ENCODE data around the gene KAZN. TPM values are rescaled to one million over a fixed set of nuclear protein-coding genes. Genes with fewer than 3 reads are reported as not detected.

The KAZN gene
- polyA plus RNA-seq, 1 donor (not counting 4 experiments of a cell fraction or from before 2014, with no cell fraction given), result 5.9 TPM

DNA sequence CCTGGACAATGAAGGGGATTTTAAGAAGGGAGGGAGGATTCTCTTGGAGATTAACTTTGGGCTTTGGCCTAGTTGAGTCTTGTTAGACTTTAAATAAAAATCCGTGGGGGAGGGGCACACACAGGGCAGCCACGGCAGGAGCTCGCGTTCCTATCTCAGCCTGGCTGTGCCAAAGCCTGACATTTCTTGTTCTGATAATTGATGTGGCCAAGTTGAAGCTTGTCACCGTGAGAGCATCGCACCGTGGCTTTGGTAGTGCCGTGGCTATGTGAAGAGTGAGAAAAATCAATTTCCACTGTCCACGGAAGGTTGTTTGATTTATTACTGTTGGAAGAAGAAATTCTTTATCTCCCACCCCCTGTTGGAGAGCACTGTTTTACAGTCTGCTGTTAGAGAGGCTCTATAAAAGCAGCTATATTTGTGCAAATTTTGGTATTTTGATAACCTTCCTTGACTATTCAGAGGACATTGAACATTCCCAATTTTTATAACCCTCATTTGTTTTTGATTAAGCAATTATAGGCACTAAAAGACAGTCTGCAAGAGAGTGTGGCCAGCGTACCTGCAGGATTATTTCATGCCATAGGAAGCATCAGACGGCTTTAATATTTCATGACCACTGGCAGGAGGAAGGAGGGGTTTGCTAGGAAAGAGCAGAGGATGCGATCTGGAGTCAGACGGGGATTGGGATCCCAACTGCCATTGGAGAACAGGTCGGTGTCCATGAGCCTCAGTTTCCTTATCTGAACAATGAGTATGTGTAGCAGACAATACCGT, 160.7 kb downstream of the KAZN start:
- Histone ChIP-seq H3K27ac (ENCODE audit: control insufficient read depth, insufficient read depth, low read length) (no peak overlapping the region), H3K9ac (ENCODE audit: control insufficient read depth, extremely low read depth, insufficient read depth, low read length) (no peak overlapping the region), H3K9me3 (ENCODE audit: control insufficient read depth, low read depth, low read length) (no peaks in the 10 kb centered on the region), H3K9me1 (ENCODE audit: control insufficient read depth, extremely low read depth, insufficient read depth, low read length) (no peaks in the 10 kb centered on the region), H3K36me3 (ENCODE audit: control insufficient read depth in 2 of 2, extremely low read depth in 1 of 2, insufficient read depth in 2 of 2, low read length in 2 of 2) (no peaks in the 10 kb centered on the region), H3K79me2 (ENCODE audit: control insufficient read depth, insufficient read depth, low read length) (no peaks in the 10 kb centered on the region), H3K4me1 (ENCODE audit: control insufficient read depth, extremely low read depth, insufficient read depth, low read length) (peaks cover 45% of the 10 kb centered on the region), H3K4me2 (ENCODE audit: control insufficient read depth, extremely low read depth, insufficient read depth, low read depth, low read length) (peak overlapping the region; percentile 50), H4K20me1 (ENCODE audit: control insufficient read depth, extremely low read depth, insufficient read depth, low read length) (no peaks in the 10 kb centered on the region), H2AFZ (ENCODE audit: control insufficient read depth, low read length) (peak overlapping the region; percentile 5), H3K4me3 (ENCODE audit: control insufficient read depth in 2 of 3, extremely low read depth in 1 of 3, insufficient read depth in 2 of 3, low read depth in 1 of 3, low read length in 3 of 3) (no peak overlapping the region), H3K27me3 (ENCODE audit: control insufficient read depth, extremely low read depth, insufficient read depth, low read length) (no peaks in the 10 kb centered on the region)
- DNase-seq (ENCODE audit: low read depth, low spot score) (no peak), FAIRE-seq (peak; percentile 64)
- dilution Hi-C loops (cut with MboI; ENCODE audit: extremely low pct_ligation_motif_present, low sequenced_read_pairs), result no loop called here
- TF ChIP-seq, protein P1, sequence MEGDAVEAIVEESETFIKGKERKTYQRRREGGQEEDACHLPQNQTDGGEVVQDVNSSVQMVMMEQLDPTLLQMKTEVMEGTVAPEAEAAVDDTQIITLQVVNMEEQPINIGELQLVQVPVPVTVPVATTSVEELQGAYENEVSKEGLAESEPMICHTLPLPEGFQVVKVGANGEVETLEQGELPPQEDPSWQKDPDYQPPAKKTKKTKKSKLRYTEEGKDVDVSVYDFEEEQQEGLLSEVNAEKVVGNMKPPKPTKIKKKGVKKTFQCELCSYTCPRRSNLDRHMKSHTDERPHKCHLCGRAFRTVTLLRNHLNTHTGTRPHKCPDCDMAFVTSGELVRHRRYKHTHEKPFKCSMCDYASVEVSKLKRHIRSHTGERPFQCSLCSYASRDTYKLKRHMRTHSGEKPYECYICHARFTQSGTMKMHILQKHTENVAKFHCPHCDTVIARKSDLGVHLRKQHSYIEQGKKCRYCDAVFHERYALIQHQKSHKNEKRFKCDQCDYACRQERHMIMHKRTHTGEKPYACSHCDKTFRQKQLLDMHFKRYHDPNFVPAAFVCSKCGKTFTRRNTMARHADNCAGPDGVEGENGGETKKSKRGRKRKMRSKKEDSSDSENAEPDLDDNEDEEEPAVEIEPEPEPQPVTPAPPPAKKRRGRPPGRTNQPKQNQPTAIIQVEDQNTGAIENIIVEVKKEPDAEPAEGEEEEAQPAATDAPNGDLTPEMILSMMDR (optimal IDR thresholded peaks at IDR 0.05 in 1 of 3, IDR thresholded peaks at IDR 0.05 in 1 of 3, conservative IDR thresholded peaks at IDR 0.05 in 1 of 3; ENCODE audit: extremely low read depth in 1 of 3, insufficient read depth in 2 of 3, low read length in 3 of 3), result no peak
- no peak for TF ChIP-seq EZH2 (IDR thresholded peaks at IDR 0.05; ENCODE audit: low read length)

DNA sequence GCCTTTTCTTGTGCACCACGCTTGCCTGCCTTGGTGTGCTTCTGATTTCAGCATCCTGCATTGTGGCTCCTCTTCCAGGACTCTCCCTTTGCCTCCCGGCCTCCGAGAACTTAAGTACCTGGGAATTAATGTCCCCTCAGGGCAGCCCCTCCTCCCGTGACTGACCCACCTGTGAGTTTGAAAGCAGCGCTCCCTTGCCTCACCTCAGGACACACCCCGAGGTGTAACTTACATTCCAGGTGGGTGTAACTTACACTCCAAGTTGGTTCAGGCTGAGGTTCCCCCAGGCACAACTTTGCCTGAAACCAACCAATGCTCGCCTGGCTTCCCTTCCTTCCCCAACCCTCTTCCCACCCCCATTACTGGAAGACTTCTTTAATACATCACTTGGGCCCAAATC, 161.4 kb downstream of the KAZN start:
- Histone ChIP-seq H3K36me3 (ENCODE audit: control insufficient read depth in 2 of 2, extremely low read depth in 1 of 2, insufficient read depth in 2 of 2, low read length in 2 of 2) (no peaks in the 10 kb centered on the region), H3K4me1 (ENCODE audit: control insufficient read depth, extremely low read depth, insufficient read depth, low read length) (peaks cover 45% of the 10 kb centered on the region), H3K9ac (ENCODE audit: control insufficient read depth, extremely low read depth, insufficient read depth, low read length) (no peak overlapping the region), H3K4me2 (ENCODE audit: control insufficient read depth, extremely low read depth, insufficient read depth, low read depth, low read length) (peak overlapping the region; percentile 50), H3K9me3 (ENCODE audit: control insufficient read depth, low read depth, low read length) (no peaks in the 10 kb centered on the region), H3K9me1 (ENCODE audit: control insufficient read depth, extremely low read depth, insufficient read depth, low read length) (no peaks in the 10 kb centered on the region), H3K79me2 (ENCODE audit: control insufficient read depth, insufficient read depth, low read length) (no peaks in the 10 kb centered on the region), H3K27ac (ENCODE audit: control insufficient read depth, insufficient read depth, low read length) (no peak overlapping the region), H4K20me1 (ENCODE audit: control insufficient read depth, extremely low read depth, insufficient read depth, low read length) (no peaks in the 10 kb centered on the region), H2AFZ (ENCODE audit: control insufficient read depth, low read length) (peak overlapping the region; percentile 28), H3K4me3 (ENCODE audit: control insufficient read depth in 2 of 3, extremely low read depth in 1 of 3, insufficient read depth in 2 of 3, low read depth in 1 of 3, low read length in 3 of 3) (peak overlapping the region in 1 of 3 experiments; percentile 4), H3K27me3 (ENCODE audit: control insufficient read depth, extremely low read depth, insufficient read depth, low read length) (no peaks in the 10 kb centered on the region)
- dilution Hi-C loops (cut with MboI; ENCODE audit: extremely low pct_ligation_motif_present, low sequenced_read_pairs), result no loop called here
- peak; percentile 84 for FAIRE-seq
- TF ChIP-seq EZH2 (IDR thresholded peaks at IDR 0.05; ENCODE audit: low read length), result no peak
- TF ChIP-seq, protein P1 (optimal IDR thresholded peaks at IDR 0.05 in 1 of 3, IDR thresholded peaks at IDR 0.05 in 1 of 3, conservative IDR thresholded peaks at IDR 0.05 in 1 of 3; ENCODE audit: extremely low read depth in 1 of 3, insufficient read depth in 2 of 3, low read length in 3 of 3), result no peak
- DNase-seq (ENCODE audit: low read depth, low spot score), result peak; percentile 87
